PC-9 (cell line): ENCODE measurements around the gene HSD17B4. TPM values are rescaled to one million over a fixed set of nuclear protein-coding genes. Genes with fewer than 3 reads are reported as not detected.
A peak's percentile ranks its signal among the peaks of the same experiment; 100 is the strongest.

Source experiments
- BruUV-seq: library from RNA; stranded (reverse); fragments of 400-500 nt; replicated peaks from 2 replicates; lab custom pipeline; 2021; lab: Mats Ljungman, UMichigan
- CTCF ChIA-PET: fragments of 300-600 bp; sonication (Branson Sonifier 250); formaldehyde crosslinking; loops from one replicate; lab custom pipeline; 2022; ENCODE audit warnings: antibody characterized with exemption; lab: Charles Lee
- POLR2A ChIA-PET: fragments of 300-600 bp; sonication (Branson Sonifier 250); formaldehyde crosslinking; loops from one replicate; lab custom pipeline; 2022; ENCODE audit warnings: antibody characterized with exemption; ENCODE audit not compliant: unreplicated experiment; lab: Charles Lee
- DNase-seq, 2 experiments: peaks; one replicate each; pipeline versions ENCODE4 v3.0.0 to v3.0.0-alpha.2; 2015 to 2022; ENCODE audit warnings: mixed read lengths in 1 of 2
- H2AFZ ChIP-seq: fragments of 200-600 bp; sonication (generic); 2 replicates; pipeline ENCODE4 v1.8.1; 2017; ENCODE audit warnings: antibody characterized with exemption
- H3F3A ChIP-seq: fragments of 200-600 bp; sonication (generic); 2 replicates; pipeline ENCODE4 v1.8.1; 2017; ENCODE audit warnings: antibody characterized with exemption, mild to moderate bottlenecking, low read depth; ENCODE audit not compliant: insufficient read depth
- H3K27ac ChIP-seq: fragments of 200-600 bp; sonication (generic); 2 replicates; pipeline ENCODE4 v1.6.1; 2016; ENCODE audit warnings: mixed run types
- H3K27me3 ChIP-seq: fragments of 200-600 bp; sonication (generic); 2 replicates; pipeline ENCODE4 v1.6.1; 2016; ENCODE audit warnings: low read depth, mixed run types; ENCODE audit not compliant: insufficient read depth
- H3K36me3 ChIP-seq: fragments of 200-600 bp; sonication (generic); 2 replicates; pipeline ENCODE4 v1.6.1; 2016; ENCODE audit warnings: low read depth, mixed run types
- H3K4me1 ChIP-seq: fragments of 200-600 bp; sonication (generic); replicated peaks from 2 replicates; pipeline ENCODE4 v1.6.1; 2016; ENCODE audit warnings: mixed run types; ENCODE audit not compliant: insufficient read depth
- H3K4me2 ChIP-seq: fragments of 200-600 bp; sonication (generic); 2 replicates; pipeline ENCODE4 v1.6.1; 2017; ENCODE audit warnings: mixed run types
- H3K4me3 ChIP-seq: fragments of 200-600 bp; sonication (generic); 2 replicates; pipeline ENCODE4 v1.6.1; 2016; ENCODE audit warnings: mixed run types
- H3K79me2 ChIP-seq: fragments of 200-600 bp; sonication (generic); 2 replicates; pipeline ENCODE4 v1.6.1; 2017; ENCODE audit warnings: low read depth, mixed run types
- H3K9me2 ChIP-seq: fragments of 200-600 bp; sonication (generic); 2 replicates; pipeline ENCODE4 v1.8.1; 2017; ENCODE audit warnings: mild to moderate bottlenecking; ENCODE audit not compliant: insufficient read depth
- H3K9me3 ChIP-seq: fragments of 200-600 bp; sonication (generic); 2 replicates; pipeline ENCODE4 v1.8.1; 2016; ENCODE audit warnings: low read depth; ENCODE audit not compliant: insufficient read depth
- H4K20me1 ChIP-seq: fragments of 200-600 bp; sonication (generic); 2 replicates; pipeline ENCODE4 v1.8.1; 2017; ENCODE audit not compliant: insufficient read depth
- EZH2 ChIP-seq: fragments of 200-600 bp; sonication (generic); IDR thresholded peaks from 2 replicates; pipeline ENCODE4 v1.8.0; 2017; ENCODE audit warnings: antibody characterized with exemption, low read depth
- intact Hi-C: fragments of 100-400 bp; cut with micrococcal nuclease; formaldehyde crosslinking; loops from one replicate; pipeline ENCODE4 v1.10.0; 2022; ENCODE audit not compliant: unreplicated experiment
- total RNA-seq: library from RNA; stranded (reverse); gene quantifications from 2 replicates; pipeline ENCODE4 v1.2.3, GENCODE V29; 2021
- TF ChIP-seq, protein P1 (sequence below): fragments of 200-600 bp; sonication (generic); conservative IDR thresholded peaks from 2 replicates; pipeline ENCODE4 v1.6.1; 2017; ENCODE audit warnings: mixed run types, antibody characterized with exemption, mild to moderate bottlenecking, moderate library complexity

Gene HSD17B4
- total RNA-seq, 1 experiment from 2014 or later, result 148 TPM

DNA sequence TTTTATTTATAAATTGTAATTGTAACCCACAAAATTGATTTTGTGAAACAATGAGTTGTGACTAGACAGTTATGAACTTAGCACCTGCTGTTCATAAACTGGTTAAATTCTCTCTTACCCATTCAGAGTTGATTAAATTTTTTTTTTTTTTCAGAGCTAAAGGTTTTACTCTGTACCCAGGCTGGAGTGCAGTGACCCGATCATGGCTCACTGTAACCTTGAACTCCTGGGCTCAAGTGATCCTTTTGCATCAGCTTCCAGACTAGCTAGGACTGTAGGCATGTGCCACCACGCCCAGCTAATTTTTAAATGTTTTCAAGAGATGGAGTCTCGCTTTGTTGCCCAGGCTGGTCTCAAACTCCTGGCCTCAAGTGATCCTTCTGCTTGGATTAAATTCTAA is 1.9 kb downstream of the HSD17B4 start:
- DNase-seq, result no peak
- H3K9me2 ChIP-seq, result no peaks in the 10 kb centered on the region
- H3K4me1 ChIP-seq, result peaks cover 9% of the 10 kb centered on the region
- no peaks in the 10 kb centered on the region for H4K20me1 ChIP-seq
- no peaks in the 10 kb centered on the region for H3K9me3 ChIP-seq
- CTCF ChIA-PET, result interaction anchor here (0.6 kb wide), 1 partner anchor 2000 kb away, joined by 4 read pairs; no protein-coding TSS in a partner anchor
- no TSS peak for BruUV-seq
- H3K79me2 ChIP-seq, result peaks cover 12% of the 10 kb centered on the region; the same call in 1 of the 2 replicates
- peak overlapping the region; percentile 89; the same call in 1 of the 2 replicates for H3K4me2 ChIP-seq
- POLR2A ChIA-PET, result interaction anchor here (0.6 kb wide), 1 partner anchor 1281 kb away, joined by 4 read pairs; no protein-coding TSS in a partner anchor
- H3F3A ChIP-seq, result no peaks in the 10 kb centered on the region
- H2AFZ ChIP-seq, result no peak overlapping the region
- TF ChIP-seq, protein P1, sequence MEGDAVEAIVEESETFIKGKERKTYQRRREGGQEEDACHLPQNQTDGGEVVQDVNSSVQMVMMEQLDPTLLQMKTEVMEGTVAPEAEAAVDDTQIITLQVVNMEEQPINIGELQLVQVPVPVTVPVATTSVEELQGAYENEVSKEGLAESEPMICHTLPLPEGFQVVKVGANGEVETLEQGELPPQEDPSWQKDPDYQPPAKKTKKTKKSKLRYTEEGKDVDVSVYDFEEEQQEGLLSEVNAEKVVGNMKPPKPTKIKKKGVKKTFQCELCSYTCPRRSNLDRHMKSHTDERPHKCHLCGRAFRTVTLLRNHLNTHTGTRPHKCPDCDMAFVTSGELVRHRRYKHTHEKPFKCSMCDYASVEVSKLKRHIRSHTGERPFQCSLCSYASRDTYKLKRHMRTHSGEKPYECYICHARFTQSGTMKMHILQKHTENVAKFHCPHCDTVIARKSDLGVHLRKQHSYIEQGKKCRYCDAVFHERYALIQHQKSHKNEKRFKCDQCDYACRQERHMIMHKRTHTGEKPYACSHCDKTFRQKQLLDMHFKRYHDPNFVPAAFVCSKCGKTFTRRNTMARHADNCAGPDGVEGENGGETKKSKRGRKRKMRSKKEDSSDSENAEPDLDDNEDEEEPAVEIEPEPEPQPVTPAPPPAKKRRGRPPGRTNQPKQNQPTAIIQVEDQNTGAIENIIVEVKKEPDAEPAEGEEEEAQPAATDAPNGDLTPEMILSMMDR, result no peak
- no peak for TF ChIP-seq EZH2
- no peaks in the 10 kb centered on the region for H3K36me3 ChIP-seq
- H3K27me3 ChIP-seq, result no peaks in the 10 kb centered on the region
- intact Hi-C loops, result loop anchor here (5.0 kb wide), 1 partner anchor 467 kb away; the partner anchor contains the start of gene DTWD2
- H3K4me3 ChIP-seq, result no peak overlapping the region
- H3K27ac ChIP-seq, result no peak overlapping the region

DNA sequence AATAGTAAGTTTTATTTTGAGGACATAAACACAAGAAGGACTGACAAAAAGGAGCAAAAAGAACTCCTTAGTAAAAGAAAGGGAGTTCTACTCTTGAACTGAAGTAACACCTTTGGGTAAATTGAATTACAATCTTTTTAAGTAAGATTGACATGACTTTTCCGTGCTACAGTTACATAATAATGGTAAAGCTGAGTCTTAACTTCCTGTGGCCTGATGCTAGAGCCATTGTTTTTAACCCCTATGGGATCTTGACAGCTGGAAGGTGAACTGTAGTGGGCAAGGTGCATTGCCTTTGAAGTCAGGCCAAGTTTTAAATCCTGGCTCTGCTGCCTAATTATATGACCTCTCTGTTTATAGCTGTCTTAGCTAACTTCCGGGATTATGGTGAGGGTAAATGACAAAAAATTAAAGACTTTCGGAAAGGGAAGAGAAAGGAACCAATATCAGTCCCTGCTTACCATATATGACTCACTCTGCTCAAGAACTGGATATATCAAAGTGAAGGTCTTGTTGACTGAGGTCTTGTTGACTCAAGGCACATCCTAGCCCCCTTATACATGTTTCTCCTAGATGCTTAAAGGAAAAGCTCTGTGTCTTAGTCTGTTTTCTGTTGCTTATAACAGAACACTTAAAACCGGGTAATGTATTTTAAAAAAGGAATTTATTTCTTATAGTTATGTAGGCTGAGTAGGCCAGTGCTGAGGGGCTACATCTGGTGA is 6.8 kb downstream of the HSD17B4 start:
- no peak for DNase-seq
- no peaks in the 10 kb centered on the region for H3K36me3 ChIP-seq
- intact Hi-C loops, result no loop called here
- no peak overlapping the region for H3K27ac ChIP-seq
- H3K4me2 ChIP-seq, result no peak overlapping the region
- H4K20me1 ChIP-seq, result no peaks in the 10 kb centered on the region
- H3K4me1 ChIP-seq, result no peaks in the 10 kb centered on the region
- TF ChIP-seq, protein P1, result no peak
- TF ChIP-seq EZH2, result no peak
- no peaks in the 10 kb centered on the region for H3F3A ChIP-seq
- H3K9me2 ChIP-seq, result no peaks in the 10 kb centered on the region
- H3K27me3 ChIP-seq, result no peaks in the 10 kb centered on the region
- H3K9me3 ChIP-seq, result no peaks in the 10 kb centered on the region
- no peaks in the 10 kb centered on the region for H3K79me2 ChIP-seq
- no peak overlapping the region for H2AFZ ChIP-seq
- no peak overlapping the region for H3K4me3 ChIP-seq
- ChIA-PET CTCF (interaction anchor here (0.7 kb wide), 1 partner anchor 121 kb away, joined by 3 read pairs; no protein-coding TSS in a partner anchor), POLR2A (no interaction called here)
- BruUV-seq, result no TSS peak

DNA sequence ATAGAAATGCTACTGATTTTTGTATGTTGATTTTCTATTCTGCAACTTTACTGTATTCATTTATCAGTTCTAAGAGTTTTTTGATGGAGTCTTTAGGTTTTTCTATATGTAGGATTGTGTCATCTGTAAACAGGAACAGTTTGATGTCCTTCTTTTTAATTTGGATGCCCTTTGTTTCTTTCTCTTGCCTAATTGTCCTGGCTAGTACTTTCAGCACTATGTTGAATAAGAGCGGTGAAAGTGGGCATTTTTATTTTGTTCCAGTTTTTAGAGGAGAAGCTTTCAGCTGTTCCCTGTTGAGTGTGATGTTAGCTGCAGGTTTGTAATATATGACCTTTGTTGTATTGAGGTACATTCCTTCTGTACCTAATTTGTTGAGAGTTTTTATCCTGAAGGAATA is 13.3 kb downstream of the HSD17B4 start:
- H3K27ac ChIP-seq, result no peak overlapping the region
- no peaks in the 10 kb centered on the region for H3F3A ChIP-seq
- no peak overlapping the region for H3K4me2 ChIP-seq
- intact Hi-C loops, result loop anchor here (5.0 kb wide), 1 partner anchor 478 kb away; the partner anchor contains the start of gene DTWD2
- no peaks in the 10 kb centered on the region for H3K9me2 ChIP-seq
- no peak overlapping the region for H3K4me3 ChIP-seq
- TF ChIP-seq EZH2, result no peak
- TF ChIP-seq, protein P1, result no peak
- H3K4me1 ChIP-seq, result no peaks in the 10 kb centered on the region
- H3K27me3 ChIP-seq, result no peaks in the 10 kb centered on the region
- 0 out of 2 replicates have a peak, but pooled peaks cover 4% of the 10 kb centered on the region for H3K79me2 ChIP-seq
- no TSS peak for BruUV-seq
- H2AFZ ChIP-seq, result no peak overlapping the region
- H3K9me3 ChIP-seq, result peaks cover 6% of the 10 kb centered on the region; the same call in 1 of the 2 replicates
- H4K20me1 ChIP-seq, result no peaks in the 10 kb centered on the region
- H3K36me3 ChIP-seq, result peaks cover 7% of the 10 kb centered on the region; the same call in 1 of the 2 replicates
- DNase-seq, result no peak
- POLR2A ChIA-PET, result no interaction called here
- CTCF ChIA-PET, result no interaction called here
